ENCODE measurements around the gene FKBP1B. TPM values are rescaled to one million over a fixed set of nuclear protein-coding genes. Genes with fewer than 3 reads are reported as not detected.
"Not testable (repeated sequence)": the region's sequence is repeated elsewhere in the genome, so short reads cannot be mapped to it uniquely, and the experiment has no call there.

FKBP1B gene
- total and polyA plus RNA-seq, 5 experiments from 2014 or later: 0.39 to 1.9 (median 0.63) TPM; not detected in 1

GRCh38 chr2:24026233-24026632 lies 23.3 kb upstream of the FKBP1B start:
- Mint-ChIP-seq H3K36me3 (peaks cover 0 to 68% (median 22%) of the 10 kb centered on the region in 3 donors), H3K4me3 (no peak overlapping the region), H3K27ac (no peak overlapping the region), H3K27me3 (no peaks in the 10 kb centered on the region), H3K9me3 (no peaks in the 10 kb centered on the region), H3K4me1 (peaks cover 0 to 10% (median 3%) of the 10 kb centered on the region in 4 donors)
- ATAC-seq (no peak), DNase-seq (no peak)
- POLR2A ChIA-PET: interaction anchor here (0.9 kb wide), 1 partner anchor 21 kb away, joined by 3 read pairs; the partner anchor contains the start of gene WDCP

GRCh38 chr2:24038786-24039499 lies 10.6 kb upstream of the FKBP1B start:
- H3K9me3 Mint-ChIP-seq: no peaks in the 10 kb centered on the region
- H3K4me1 Mint-ChIP-seq: peaks cover 6 to 18% (median 15%) of the 10 kb centered on the region in 4 donors
- H3K4me3 Mint-ChIP-seq: no peak overlapping the region
- POLR2A ChIA-PET: no interaction called here
- DNase-seq: no peak
- H3K36me3 Mint-ChIP-seq: peaks cover 0 to 37% (median 18%) of the 10 kb centered on the region in 3 donors
- ATAC-seq: no peak
- no peaks in the 10 kb centered on the region for H3K27me3 Mint-ChIP-seq
- H3K27ac Mint-ChIP-seq: no peak overlapping the region

DNA sequence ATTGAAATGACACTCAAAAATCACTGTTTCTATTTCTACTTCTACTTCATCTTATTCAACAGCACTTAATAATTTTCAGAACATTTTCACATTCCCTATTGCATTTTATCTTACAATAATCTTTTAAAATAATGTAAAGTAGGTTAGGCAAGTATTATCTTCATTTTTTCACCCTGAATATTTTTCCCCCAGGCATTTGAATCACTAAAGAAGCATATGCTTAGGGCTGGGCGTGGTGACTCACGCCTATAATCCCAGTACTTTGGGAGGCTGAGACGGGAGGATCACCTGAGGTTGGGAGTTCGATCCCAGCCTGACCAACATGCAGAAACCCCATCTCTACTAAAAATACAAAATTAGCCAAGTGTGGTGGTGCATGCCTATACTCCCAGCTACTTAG lies 9.0 kb upstream of the FKBP1B start:
- peaks cover 0 to 37% (median 18%) of the 10 kb centered on the region in 3 donors for H3K36me3 Mint-ChIP-seq
- H3K4me3 Mint-ChIP-seq: no peak overlapping the region
- H3K27ac Mint-ChIP-seq: no peak overlapping the region
- ATAC-seq: no peak
- H3K27me3 Mint-ChIP-seq: no peaks in the 10 kb centered on the region
- POLR2A ChIA-PET: no interaction called here
- no peaks in the 10 kb centered on the region for H3K9me3 Mint-ChIP-seq
- H3K4me1 Mint-ChIP-seq: peaks cover 10 to 25% (median 19%) of the 10 kb centered on the region in 4 donors
- no peak for DNase-seq

- POLR2A ChIA-PET: interaction anchor here (0.7 kb wide), 2 partner anchors 15 to 58 kb away, joined by 3 read pairs; no protein-coding TSS in a partner anchor
- not testable (repeated sequence) for H3K9me3 Mint-ChIP-seq, DNase-seq, ATAC-seq, H3K4me3 Mint-ChIP-seq, H3K27me3 Mint-ChIP-seq
- Mint-ChIP-seq H3K27ac (peak overlapping the region in 1 of 10 donors; percentile 62), H3K4me1 (peaks cover 14 to 33% (median 28%) of the 10 kb centered on the region in 4 donors), H3K36me3 (peaks cover 0 to 17% (median 14%) of the 10 kb centered on the region in 3 donors)
Measured at GRCh38 chr2:24043133-24043532, 6.4 kb upstream of the FKBP1B start.

- DNase-seq (no peak), ATAC-seq (no peak)
- POLR2A ChIA-PET: interaction anchor here (6.7 kb wide), 1 partner anchor 32 kb away, joined by 48 read pairs; the partner anchor contains the start of gene SF3B6
- peaks cover 0 to 5% (median 1%) of the 10 kb centered on the region in 5 donors for H3K27me3 Mint-ChIP-seq
- H3K36me3 Mint-ChIP-seq: peaks cover 0 to 4% (median 0%) of the 10 kb centered on the region in 3 donors
- peak overlapping the region in 9 of 10 donors; percentile 93 to 99 (median 96) for H3K4me3 Mint-ChIP-seq
- H3K4me1 Mint-ChIP-seq: peaks cover 12 to 37% (median 30%) of the 10 kb centered on the region in 4 donors
- H3K27ac Mint-ChIP-seq: peak overlapping the region in 2 of 10 donors; percentile 24 to 27
- no peaks in the 10 kb centered on the region for H3K9me3 Mint-ChIP-seq
Measured at GRCh38 chr2:24045511-24046508, 3.7 kb upstream of the FKBP1B start.

GRCh38 chr2:24046599-24046929 lies 3.0 kb upstream of the FKBP1B start:
- H3K36me3 Mint-ChIP-seq: peaks cover 0 to 4% (median 0%) of the 10 kb centered on the region in 3 donors
- H3K4me3 Mint-ChIP-seq: peak overlapping the region; percentile 93 to 99 (median 96)
- ATAC-seq (no peak), DNase-seq (no peak)
- H3K9me3 Mint-ChIP-seq: no peaks in the 10 kb centered on the region
- POLR2A ChIA-PET: interaction anchor here (1.0 to 6.7 kb wide), 7 partner anchors 12 to 120 kb away, joined by 3 to 48 read pairs (median 4); partner anchors contain the start of genes ATAD2B, SF3B6 and TP53I3
- peak overlapping the region in 4 of 10 donors; percentile 83 to 96 (median 90) for H3K27ac Mint-ChIP-seq
- H3K27me3 Mint-ChIP-seq: peaks cover 0 to 5% (median 1%) of the 10 kb centered on the region in 5 donors
- H3K4me1 Mint-ChIP-seq: peaks cover 12 to 35% (median 30%) of the 10 kb centered on the region in 4 donors

DNA sequence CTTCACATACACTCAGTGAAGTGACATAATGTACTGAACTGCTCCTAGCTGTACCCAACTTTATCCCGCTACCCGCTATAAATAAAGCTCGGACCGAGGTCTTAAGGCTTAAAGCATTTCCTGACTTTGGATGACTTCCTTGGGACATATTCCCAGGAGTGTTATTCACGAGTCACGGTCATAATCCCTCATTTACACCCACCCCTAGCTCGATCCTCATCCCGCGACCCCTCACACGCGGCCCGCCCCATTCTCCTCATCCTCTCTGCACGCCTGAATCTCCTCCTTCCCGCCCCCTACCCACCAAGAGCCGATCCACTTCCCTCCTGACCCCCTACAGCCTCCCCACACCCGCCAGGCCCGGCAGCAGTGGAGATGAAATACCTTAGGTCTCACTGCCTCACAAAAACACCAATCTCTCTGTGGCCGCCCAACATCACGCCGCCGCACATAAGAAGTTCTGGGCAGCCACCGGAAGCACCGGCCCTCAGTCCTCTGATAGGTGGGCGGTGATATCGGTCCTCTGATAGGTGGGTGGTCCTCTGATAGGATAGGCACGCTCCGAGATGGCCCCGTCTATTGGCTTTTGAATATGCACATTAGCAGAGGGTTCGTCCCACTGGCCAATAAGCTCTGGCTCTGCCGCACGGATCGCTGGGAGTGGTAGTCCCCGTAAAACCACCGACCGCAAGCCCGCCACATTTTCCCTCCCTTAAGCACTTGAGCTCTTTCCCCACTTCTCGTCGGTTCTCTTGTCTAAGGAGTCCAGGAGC lies 2.4 kb upstream of the FKBP1B start, which contains the start of gene WDCP:
WDCP (minus strand) TSS at position 462 of the 773 bp plus-strand sequence. CDS start 7,897 bp downstream, outside the sequence.
- H3K4me1 Mint-ChIP-seq: peaks cover 12 to 35% (median 30%) of the 10 kb centered on the region in 4 donors
- peaks cover 0 to 5% (median 1%) of the 10 kb centered on the region in 5 donors for H3K27me3 Mint-ChIP-seq
- H3K27ac Mint-ChIP-seq: peak within 1 kb of the TSS; percentile 83 to 96 (median 94)
- POLR2A ChIA-PET: interaction anchor here (0.9 to 6.7 kb wide), 11 partner anchors 12 to 120 kb away, joined by 3 to 48 read pairs (median 3); partner anchors contain the start of genes ATAD2B, SF3B6, TP53I3 and UBXN2A
- peak; percentile 79 to 97 (median 92) for DNase-seq
- peaks cover 0 to 4% (median 0%) of the 10 kb centered on the region in 3 donors for H3K36me3 Mint-ChIP-seq
- peak; percentile 98 to 100 for ATAC-seq
- H3K4me3 Mint-ChIP-seq: peak within 1 kb of the TSS; percentile 93 to 99 (median 96)
- H3K9me3 Mint-ChIP-seq: no peaks in the 10 kb centered on the region

GRCh38 chr2:24047703-24048033 lies 1.9 kb upstream of the FKBP1B start:
- H3K27ac Mint-ChIP-seq: peak overlapping the region in 9 of 10 donors; percentile 83 to 96 (median 94)
- H3K4me1 Mint-ChIP-seq: peaks cover 12 to 35% (median 30%) of the 10 kb centered on the region in 4 donors
- POLR2A ChIA-PET: interaction anchor here (0.9 to 6.7 kb wide), 10 partner anchors 11 to 121 kb away, joined by 3 to 48 read pairs (median 3); partner anchors contain the start of genes ATAD2B, SF3B6, TP53I3 and UBXN2A
- H3K9me3 Mint-ChIP-seq: no peaks in the 10 kb centered on the region
- peaks cover 0 to 4% (median 0%) of the 10 kb centered on the region in 3 donors for H3K36me3 Mint-ChIP-seq
- H3K4me3 Mint-ChIP-seq: peak overlapping the region; percentile 93 to 99 (median 96)
- H3K27me3 Mint-ChIP-seq: peaks cover 0 to 5% (median 1%) of the 10 kb centered on the region in 5 donors
- DNase-seq: no peak
- no peak for ATAC-seq

DNA sequence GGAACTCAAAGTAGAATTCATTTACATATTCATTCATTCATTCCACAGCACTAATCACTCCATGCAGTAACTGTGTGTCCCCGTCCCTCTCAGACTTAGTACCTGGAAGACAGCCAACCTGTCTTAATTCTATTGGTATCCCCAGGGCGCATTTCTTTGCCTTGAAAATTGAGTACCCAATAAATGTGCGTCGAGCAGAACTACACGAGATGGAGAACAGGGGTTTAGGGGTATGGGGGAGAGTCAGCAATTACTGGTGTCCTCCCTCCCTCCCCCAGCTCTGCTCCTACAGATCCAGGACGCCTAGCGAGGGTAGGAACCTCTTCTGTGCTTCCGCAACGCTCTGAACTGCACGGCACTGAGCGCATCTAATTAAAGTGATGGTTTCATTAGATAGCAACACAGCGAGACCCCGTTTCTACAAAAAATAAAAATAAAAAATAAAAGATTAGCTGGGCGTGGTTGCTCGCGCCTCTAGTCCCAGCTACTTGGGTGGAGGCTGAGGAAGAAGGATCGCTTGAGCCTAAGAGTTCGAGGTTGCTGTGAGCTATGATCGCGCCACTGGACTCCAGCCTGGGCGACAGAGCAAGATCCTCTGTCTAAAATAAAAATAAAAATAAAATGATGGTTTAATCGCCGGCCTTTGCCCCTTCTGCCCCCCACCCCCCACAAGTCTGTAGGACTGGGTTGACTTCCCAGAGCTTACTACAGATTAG lies 614 bp upstream of the FKBP1B start:
- peaks cover 10 to 32% (median 30%) of the 10 kb centered on the region in 4 donors for H3K4me1 Mint-ChIP-seq
- POLR2A ChIA-PET: interaction anchor here (0.8 to 6.7 kb wide), 2 partner anchors 29 to 122 kb away, joined by 9 to 48 read pairs; partner anchors contain the start of genes ATAD2B and SF3B6
- H3K4me3 Mint-ChIP-seq: peak overlapping the region in 8 of 10 donors; percentile 69 to 92 (median 84)
- H3K36me3 Mint-ChIP-seq: no peaks in the 10 kb centered on the region
- ATAC-seq (no peak), DNase-seq (peak in 1 of 10 donors; percentile 15)
- H3K27ac Mint-ChIP-seq: peak overlapping the region in 4 of 10 donors; percentile 11 to 75 (median 38)
- H3K27me3 Mint-ChIP-seq: peaks cover 0 to 6% (median 3%) of the 10 kb centered on the region in 5 donors
- H3K9me3 Mint-ChIP-seq: no peaks in the 10 kb centered on the region

DNA sequence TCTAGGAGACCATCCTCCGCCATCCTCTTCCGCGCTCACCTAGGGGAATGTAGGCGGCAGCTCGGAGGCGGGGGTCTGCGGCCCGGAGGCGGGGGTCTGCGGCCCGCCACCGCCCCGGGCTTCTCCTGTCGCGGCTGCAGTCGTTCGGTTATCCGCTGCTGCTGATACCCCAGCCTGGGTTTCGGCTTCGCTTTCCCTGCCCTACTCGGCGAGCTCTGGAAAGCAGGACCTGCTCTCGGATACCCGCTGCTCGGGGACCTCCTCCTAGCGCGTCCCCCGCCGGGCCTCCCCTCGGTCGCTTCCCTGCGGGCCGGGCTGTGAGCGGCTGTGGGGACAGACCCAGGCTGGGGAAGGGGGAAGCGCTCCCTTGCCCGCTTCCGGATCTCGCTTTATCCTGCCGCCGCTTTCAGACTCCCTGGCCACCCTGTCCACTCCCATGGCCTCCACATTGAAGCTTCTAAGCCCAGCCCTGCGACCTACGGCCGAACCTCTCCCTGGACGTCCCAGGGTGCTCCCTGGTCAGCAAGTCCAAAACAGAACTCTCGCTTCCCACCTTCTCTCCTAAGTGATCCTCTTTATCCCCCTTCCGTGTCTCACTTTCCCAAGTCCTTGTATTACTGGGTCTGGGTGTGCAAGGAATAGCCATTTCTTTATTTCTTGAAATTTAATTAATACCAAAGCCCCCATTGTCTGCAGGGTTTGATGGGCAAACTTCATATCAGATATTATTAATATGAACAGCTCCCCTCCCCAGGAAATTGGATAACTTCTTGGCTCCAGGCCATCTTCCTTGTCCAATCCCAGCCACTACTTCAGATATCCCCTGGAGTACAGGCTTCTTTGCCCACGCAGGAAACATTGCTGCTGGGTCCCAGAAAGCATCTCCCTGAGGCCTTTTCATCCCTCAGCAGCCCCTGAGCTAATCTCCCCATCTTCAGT lies 769 bp downstream of the FKBP1B start:
- ATAC-seq: no peak
- Mint-ChIP-seq H3K36me3 (no peaks in the 10 kb centered on the region), H3K9me3 (no peaks in the 10 kb centered on the region), H3K4me3 (peak overlapping the region in 8 of 10 donors; percentile 49 to 88 (median 78)), H3K4me1 (peaks cover 6 to 26% (median 24%) of the 10 kb centered on the region in 4 donors), H3K27me3 (peaks cover 0 to 8% (median 4%) of the 10 kb centered on the region in 5 donors), H3K27ac (no peak overlapping the region)
- POLR2A ChIA-PET: interaction anchor here (0.5 to 6.7 kb wide), 4 partner anchors 27 to 151 kb away, joined by 3 to 48 read pairs (median 4); partner anchors contain the start of genes ATAD2B and SF3B6
- peak in 5 of 10 donors; percentile 8 to 17 (median 12) for DNase-seq
